ENCODE results near the gene GRK6. TPM values are rescaled to one million over a fixed set of nuclear protein-coding genes. Genes with fewer than 3 reads are reported as not detected.
A peak's percentile ranks its signal among the peaks of the same experiment; 100 is the strongest.
"Not testable (repeated sequence)": the region's sequence is repeated elsewhere in the genome, so short reads cannot be mapped to it uniquely, and the experiment has no call there.

GRK6 gene
- total RNA-seq, 2 donors from 2014 or later: 34.6 to 43.5 TPM

DNA sequence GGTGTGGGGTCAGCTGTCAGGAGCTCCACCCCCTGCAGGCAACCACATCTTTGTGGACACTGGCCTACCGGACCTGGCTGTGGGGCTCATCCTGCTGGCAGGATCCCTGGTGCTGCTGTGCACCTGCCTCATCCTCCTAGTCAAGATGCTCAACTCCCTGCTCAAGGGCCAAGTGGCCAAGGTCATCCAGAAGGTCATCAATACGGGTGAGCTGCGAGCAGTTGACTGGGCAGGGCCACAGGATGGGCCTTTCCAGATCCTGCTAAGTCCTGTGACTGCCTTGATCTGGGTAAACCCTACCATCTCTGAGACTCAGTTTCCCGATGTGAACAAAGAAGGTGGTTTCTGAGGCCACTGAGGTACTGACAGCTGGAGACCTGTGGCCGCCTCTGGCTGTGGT is 32.5 kb upstream of the GRK6 start:
- no peak for ATAC-seq
- no peak for DNase-seq
- intact Hi-C loops (cut with DNase I, micrococcal nuclease): loop anchor here (5.0 kb wide), 2 partner anchors 58 to 108 kb away; no protein-coding TSS in a partner anchor

DNA sequence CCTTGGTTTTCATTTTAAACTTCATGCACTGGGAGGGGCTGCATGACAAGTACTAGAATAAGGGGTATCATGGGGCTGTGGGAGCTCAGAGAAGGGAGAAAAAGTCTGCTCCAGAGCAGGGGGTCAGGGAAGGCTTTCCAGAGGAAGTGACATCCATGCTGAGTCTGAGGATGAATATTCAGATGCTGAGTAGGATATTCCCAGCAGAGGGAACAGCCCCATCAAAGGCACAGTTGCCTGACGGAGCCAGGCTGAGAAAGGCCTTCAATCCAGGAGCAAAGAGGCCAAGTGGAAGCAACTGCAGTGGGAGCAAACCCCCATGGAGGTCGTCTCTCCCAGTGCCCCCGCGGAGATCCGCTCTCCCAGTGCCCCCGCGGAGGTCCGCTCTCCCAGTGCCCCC is 30.4 kb upstream of the GRK6 start:
- intact Hi-C loops (cut with DNase I, micrococcal nuclease): no loop called here
- no peak for DNase-seq

DNA sequence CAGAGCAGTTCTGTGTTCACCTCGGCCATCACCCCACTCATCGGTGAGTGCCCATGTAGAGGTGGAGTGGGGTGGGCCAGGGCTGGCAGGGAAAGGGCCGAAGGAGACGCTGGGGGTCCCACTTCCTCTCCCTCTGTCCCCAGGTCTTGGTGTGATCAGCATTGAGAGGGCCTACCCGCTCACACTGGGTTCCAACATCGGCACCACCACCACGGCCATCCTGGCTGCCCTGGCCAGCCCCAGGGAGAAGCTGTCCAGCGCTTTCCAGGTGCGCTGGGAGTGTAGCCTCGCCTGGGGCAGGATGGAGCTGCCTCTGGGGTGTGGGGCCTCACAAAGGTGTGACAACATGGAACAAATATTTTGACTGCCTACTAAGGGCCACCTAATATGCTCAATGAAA is 29.7 kb upstream of the GRK6 start:
- ATAC-seq (no peak), DNase-seq (no peak)
- intact Hi-C loops (cut with DNase I, micrococcal nuclease): no loop called here

More for the DNA sequence above, 30.4 kb upstream of the GRK6 start:
- ATAC-seq: no peak

GRCh38 chr5:177397875-177398390 is 28.5 kb upstream of the GRK6 start:
- intact Hi-C loops (cut with DNase I, micrococcal nuclease): no loop called here
- no peak for DNase-seq
- ATAC-seq: no peak

DNA sequence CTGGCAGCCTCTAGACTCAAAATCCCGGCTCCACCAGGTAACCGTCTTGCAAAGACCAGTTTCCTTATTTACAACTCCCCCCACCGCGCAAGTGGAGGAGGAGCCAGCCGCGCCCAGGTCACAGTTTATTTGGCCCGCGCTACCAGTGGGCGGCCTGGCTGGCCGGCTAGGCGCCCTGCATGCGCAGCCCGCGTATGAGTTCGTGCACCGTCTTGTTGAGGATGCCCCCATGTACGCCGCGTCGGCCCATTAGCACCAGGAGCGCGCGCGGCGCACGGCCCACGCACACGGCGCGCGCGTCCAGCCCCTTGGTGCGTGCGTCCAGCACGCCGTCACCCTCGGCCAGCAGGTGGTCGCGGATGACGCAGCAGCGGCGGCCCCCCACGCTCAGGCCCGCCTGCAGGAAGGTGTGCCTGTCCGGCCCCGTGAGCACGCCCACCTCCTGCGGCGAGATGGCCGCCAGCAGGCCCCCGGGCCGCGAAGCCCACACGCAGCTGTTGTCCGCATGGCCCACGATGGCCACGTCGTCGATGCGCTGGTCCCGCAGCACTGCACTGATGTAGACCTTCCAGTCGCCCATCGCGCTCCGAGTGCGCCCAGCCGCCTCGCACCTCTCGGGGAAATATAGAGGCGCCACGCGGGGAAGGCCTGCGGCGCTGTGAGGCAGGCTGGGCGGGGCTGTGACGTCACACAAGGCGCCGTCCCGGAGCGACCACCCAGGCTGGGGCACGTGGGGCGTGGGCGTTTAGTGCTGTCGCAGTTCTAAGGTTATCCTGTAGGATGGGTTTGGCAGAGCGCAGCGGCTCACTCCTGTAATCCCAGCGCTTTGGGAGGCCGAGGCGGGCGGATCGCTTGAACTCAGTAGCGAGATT is 26.2 kb upstream of the GRK6 start, which contains the start of gene PFN3:
Gene PFN3, minus strand, starts transcription at position 665 of the 872 bp plus-strand sequence. Its CDS starts 85 bp downstream, at position 580.
- intact Hi-C loops (cut with DNase I, micrococcal nuclease): loop anchor here in 1 of 2 donors (5.0 kb wide), 1 partner anchor 52 kb away; no protein-coding TSS in a partner anchor
- peak; percentile 82 to 86 for DNase-seq
- peak; percentile 44 for ATAC-seq

DNA sequence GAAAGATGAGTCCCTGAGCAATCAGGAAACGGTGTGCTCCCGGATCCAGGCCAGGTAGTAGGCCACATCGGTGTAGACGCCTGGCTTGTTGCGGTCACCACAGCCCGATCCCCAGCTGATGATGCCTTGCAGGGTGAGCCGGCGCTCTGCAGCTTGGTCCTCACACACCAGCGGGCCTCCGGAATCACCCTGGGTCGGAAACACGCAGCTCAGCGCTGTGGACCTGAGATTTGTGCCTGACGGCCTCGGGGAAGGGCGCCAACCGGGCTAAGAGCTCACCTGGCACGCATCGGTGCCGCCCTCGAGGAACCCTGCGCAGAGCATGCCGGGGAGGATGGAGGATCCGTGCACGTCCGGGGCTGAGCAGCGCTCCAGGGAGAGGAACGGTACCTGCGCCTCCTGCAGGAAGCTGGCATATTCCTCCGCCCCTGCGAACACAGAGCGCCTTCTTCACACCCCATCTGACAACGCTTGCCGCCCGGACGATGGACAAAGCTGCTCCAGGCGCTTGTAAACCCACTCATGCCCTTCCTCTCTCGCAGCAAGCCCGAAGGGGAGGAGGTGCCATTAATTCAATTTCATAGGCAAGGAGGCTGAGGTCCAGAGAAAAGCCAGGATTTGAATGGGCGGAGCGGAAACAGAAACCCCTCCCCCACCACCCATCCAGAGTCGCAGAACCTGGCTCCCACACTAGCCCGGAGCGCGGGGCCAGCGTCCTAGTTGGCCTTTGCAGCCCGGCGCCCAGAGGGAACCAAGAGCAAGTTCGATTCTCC is 24.0 kb upstream of the GRK6 start:
- peak; percentile 87 to 88 for DNase-seq
- ATAC-seq: peak; percentile 66
- intact Hi-C loops (cut with DNase I, micrococcal nuclease): loop anchor here in 1 of 2 donors (5.0 kb wide), 1 partner anchor 50 kb away; no protein-coding TSS in a partner anchor

DNA sequence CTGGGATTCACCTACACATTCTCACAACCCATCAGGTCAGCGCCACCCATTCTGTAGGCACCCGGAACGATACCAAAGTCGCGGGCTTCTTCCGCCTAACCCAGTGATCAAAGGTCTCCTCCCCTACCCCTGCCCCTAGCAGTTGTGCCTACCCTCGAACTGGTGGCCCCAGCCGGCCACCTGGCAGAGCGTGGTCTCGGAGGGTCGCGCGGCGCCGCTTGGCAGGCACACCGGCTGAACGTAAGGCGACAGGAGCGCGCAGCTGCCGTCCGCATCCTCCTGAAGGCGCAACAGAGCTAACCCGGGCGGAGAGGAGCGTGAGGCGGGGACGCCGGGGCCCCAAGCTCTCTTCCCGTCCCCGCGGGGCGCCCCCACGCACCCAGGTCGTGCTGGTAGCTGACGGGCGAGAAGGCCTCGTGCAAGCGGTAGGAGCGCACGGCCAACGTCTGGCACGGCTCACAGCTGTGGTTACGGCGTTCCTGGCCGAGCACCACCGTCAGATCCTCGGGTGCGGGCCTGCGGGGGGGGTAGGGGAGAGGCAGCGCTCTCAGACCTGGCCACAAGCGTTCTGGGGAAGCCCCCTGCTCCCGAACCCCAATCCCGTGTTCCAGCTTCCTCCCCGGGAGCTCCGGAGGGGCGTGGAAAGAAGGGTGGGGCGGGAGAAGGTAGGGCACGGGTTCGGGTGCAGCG is 23.2 kb upstream of the GRK6 start:
- ATAC-seq (peak; percentile 31), DNase-seq (peak; percentile 55 to 64)
- intact Hi-C loops (cut with DNase I, micrococcal nuclease): loop anchor here in 1 of 2 donors (5.0 kb wide), 1 partner anchor 49 kb away; no protein-coding TSS in a partner anchor

DNA sequence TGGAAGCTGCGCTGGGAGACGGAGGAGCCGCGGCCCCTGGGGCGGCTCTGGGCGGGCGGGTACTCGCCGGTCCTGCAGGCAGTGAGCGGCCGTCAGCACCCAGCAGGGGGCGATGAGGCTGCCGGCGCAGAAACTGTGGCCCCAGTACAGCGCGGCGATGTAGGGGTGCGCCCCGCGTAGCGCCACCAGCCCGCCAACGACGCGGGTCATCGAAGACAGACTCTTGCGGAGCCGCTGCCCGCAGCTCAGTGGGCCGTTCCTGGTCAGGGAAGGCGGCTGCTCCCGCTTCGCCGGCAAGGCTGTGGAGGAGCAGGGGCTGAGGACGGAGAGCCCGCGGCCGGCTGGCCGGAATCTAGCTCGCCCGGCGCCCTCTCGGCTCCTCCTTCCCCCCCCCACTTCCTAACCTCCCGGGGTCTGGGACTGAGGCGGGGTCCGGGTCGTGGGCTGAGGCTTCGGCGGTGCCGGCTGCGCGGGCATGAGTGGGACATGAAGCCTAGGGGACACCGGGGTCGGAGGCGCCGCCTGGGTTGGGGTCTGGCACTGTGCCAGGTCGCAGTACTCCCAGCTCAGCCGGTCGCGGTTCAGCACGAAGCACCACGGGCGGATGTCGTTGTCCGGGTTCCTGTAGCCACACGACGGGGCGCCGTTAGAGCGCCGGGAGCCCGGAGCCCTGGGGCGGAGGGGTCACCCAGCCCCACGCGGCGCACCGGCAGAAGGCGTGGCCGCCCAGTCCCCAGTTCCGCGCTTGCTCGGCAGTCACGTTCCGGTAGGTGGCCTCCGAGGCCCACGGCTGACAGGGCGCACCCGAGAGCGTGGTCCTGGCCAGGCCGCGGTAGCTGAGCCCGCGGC is 22.5 kb upstream of the GRK6 start:
- intact Hi-C loops (cut with DNase I, micrococcal nuclease): loop anchor here in 1 of 2 donors (5.0 kb wide), 1 partner anchor 48 kb away; no protein-coding TSS in a partner anchor
- ATAC-seq: peak; percentile 73
- peak; percentile 88 to 90 for DNase-seq

DNA sequence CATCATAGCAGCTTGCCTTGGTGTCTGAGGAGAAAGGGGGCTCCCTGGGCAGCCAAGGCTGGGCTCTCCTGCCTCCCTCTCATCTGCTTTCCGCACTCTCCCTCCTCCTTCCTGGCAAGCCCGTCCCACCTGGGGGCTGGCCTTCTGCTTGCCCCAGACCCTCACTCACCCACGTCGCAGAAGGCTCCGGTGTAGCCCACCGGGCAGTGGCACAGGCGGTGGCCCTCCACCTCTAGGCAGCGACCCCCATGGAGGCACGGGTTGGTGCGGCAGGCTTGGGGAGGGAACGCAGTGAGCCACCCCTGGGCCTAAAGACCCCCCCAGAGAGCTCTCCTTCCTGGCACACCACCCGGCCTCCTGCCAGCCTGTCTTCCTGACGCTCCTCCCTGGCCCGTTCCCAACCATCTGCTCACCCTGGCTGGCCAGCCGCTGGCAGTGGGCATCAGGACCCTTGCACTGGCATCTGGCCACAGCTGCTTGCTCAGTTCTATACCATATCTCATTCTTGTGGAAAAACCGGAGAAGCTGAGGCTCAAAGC is 21.8 kb upstream of the GRK6 start:
- DNase-seq: peak in 1 of 2 donors; percentile 29
- intact Hi-C loops (cut with DNase I, micrococcal nuclease): loop anchor here in 1 of 2 donors (5.0 kb wide), 1 partner anchor 48 kb away; no protein-coding TSS in a partner anchor
- no peak for ATAC-seq

GRCh38 chr5:177405312-177405711 is 21.2 kb upstream of the GRK6 start:
- intact Hi-C loops (cut with DNase I, micrococcal nuclease): no loop called here
- ATAC-seq: no peak

DNA sequence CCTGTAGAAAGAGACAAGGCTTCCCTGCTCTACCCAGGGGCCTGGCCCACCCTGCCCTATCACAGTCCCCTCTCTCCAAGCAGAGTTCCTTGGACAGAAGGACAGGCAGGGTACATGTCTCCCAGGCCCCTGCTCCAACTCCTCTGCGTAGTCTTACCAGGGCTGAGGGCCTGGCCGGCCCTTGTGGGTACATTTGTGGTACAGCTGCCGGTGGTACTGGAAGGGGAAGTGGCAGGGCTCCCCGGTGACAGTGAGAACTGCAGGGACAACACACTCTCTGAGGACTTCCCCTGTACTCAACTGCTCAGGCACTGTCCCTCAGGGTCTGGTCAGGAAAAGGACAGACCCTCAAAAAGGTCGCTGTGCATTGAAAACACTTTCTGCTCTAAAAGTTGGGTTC is 20.7 kb upstream of the GRK6 start:
- ATAC-seq (no peak), DNase-seq (peak; percentile 45 to 52)
- intact Hi-C loops (cut with DNase I, micrococcal nuclease): no loop called here

More at GRCh38 chr5:177405312-177405711, 21.2 kb upstream of the GRK6 start:
- no peak for DNase-seq

DNA sequence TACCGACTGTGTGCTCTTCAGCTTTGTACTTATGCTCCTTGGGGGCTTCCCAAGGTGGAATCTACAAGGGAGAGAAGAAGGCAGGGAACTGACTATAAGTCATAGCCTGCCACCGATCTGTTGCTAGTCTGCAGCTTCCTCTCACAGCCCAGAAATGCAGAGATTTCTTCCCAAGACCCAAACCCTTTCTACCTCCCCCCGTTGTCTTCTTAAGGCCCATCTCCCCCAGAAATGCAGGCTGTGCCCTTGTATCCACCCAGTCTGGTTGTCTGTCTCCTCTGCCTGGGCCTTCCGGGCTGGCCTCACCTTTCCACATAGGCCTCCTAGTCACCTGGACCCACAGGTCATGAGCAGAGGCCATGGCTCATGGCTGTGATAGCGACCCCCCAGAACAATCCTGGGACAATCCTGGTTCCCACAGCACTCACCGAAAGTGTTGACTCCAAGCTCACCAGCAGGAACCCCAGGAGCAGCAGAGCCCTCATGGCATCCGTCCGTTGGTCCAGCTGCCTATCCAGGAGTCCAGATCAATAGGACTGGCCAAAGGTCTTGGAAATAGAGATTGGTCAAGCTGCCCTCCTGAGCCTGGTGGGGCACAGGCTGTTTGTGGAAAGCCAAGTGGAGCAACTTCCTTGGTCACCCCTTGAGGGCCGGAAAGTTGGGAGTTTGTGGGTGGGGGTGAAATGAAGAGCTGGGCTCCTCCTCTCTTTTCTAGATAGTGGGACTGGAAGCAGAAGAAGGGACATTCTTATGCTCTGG is 17.3 kb upstream of the GRK6 start, which contains the start of gene F12:
Gene F12, minus strand, starts transcription at position 522 of the 759 bp plus-strand sequence. Its CDS starts 37 bp downstream, at position 485.
- DNase-seq (no peak), ATAC-seq (no peak)
- intact Hi-C loops (cut with DNase I, micrococcal nuclease): no loop called here

GRCh38 chr5:177410575-177410974 is 15.9 kb upstream of the GRK6 start:
- ATAC-seq (no peak), DNase-seq (no peak)
- intact Hi-C loops (cut with DNase I, micrococcal nuclease): no loop called here

DNA sequence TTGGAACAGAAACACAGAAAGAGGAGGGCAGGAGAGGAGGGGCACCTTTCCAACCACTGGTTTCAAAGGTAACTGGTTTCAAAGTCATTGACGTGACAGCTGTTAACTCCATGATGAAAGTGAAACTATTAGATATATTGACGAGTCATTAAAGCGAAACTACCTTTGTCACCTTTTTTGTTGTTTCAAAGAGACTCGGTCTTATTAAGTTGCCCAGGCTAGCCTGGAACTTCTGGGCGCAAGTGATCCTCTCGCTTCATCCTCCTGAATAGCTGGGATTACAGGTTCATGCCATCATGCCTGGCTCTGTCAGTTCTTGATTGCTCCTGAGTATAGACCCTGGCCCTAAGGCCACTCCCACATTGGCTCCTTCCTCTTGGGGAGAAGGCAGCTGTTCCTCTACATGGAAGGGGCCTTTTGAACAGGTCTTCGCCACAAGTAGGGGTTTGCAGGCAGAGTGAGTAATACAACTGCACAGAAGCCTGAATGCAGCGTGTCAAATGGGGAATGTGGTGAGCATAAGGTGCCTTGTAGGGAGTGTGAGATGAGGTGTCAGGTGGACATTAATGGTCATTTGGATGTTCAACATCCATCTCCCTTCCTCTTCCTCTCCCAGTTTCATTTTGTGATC is 13.8 kb upstream of the GRK6 start:
- intact Hi-C loops (cut with DNase I, micrococcal nuclease): no loop called here
- DNase-seq: no peak
- no peak for ATAC-seq

DNA sequence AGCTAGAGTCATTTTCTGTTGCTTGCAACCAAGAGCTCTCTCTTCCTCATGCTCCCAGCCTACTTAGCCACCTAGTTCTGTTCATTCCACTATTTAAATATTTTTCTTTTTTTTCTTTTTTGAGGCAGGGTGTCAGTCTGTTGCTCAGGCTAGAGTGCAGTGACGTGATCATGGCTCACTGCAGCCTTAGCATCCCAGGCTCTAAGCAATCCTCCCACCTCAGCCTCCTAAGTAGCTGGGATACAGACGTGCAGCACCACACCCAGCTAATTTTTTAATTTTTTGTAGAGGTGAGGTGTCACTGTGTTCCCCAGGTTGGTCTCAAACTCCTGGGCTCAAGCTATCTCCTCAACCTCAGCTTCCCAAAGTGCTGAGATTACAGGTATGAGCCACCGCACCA is 12.0 kb upstream of the GRK6 start:
- ATAC-seq: no peak
- DNase-seq: no peak
- intact Hi-C loops (cut with DNase I, micrococcal nuclease): no loop called here

DNA sequence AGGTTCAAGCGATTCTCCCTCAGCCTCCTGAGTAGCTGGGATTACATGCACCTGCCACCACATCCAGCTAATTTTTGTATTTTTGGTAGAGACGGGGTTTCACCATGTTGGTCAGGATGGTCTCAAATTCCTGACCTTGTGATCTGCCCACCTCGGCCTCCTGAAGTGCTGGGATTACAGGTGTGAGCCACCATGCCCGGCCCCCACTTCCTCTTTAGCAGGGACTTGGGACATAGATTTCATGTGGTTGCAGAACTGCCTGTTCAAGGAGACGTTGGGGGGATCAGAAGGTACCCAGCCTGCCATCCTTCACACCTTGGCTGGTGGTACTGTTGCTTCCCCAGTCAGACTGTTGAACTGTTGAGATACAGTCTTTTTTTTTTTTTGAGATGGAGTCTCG is 9.4 kb upstream of the GRK6 start:
- intact Hi-C loops (cut with DNase I, micrococcal nuclease); ATAC-seq; DNase-seq: not testable (repeated sequence)
